Testis (tissue), 3 donors: ENCODE data around the gene ABRACL. TPM values are rescaled to one million over a fixed set of nuclear protein-coding genes. Genes with fewer than 3 reads are reported as not detected.
"Not testable (repeated sequence)": the region's sequence is repeated elsewhere in the genome, so short reads cannot be mapped to it uniquely, and the experiment has no call there.

Source experiments
- DNase-seq: peaks from one replicate; pipeline ENCODE4 v3.0.0-alpha.2; 2019
- H3K27ac ChIP-seq, 2 donors: fragments of 200-600 bp; sonication (generic); one replicate each; pipeline ENCODE4 v1.5.1; 2019
- H3K27me3 ChIP-seq: fragments of 200-600 bp; sonication (generic); one replicate; pipeline ENCODE4 v1.5.1; 2019
- H3K36me3 ChIP-seq: fragments of 200-600 bp; sonication (generic); one replicate; pipeline ENCODE4 v1.5.1; 2017; ENCODE audit warnings: low read depth; ENCODE audit errors: missing control alignments
- H3K4me1 ChIP-seq: fragments of 200-600 bp; sonication (generic); one replicate; pipeline ENCODE4 v1.5.1; 2019
- H3K4me3 ChIP-seq, 2 donors: fragments of 200-600 bp; sonication (generic); one replicate each; pipeline ENCODE4 v1.5.1; 2017 to 2019
- H3K9me3 ChIP-seq: fragments of 200-600 bp; sonication (generic); one replicate; pipeline ENCODE4 v1.5.1; 2017
- POLR2A ChIP-seq: fragments of 450-650 bp; IDR thresholded peaks from one replicate; pipeline ENCODE4 v1.6.1; 2017; ENCODE audit warnings: antibody characterized with exemption, mild to moderate bottlenecking, moderate library complexity
- WGBS, 2 donors: methylation state at CpG; one replicate each; pipeline ENCODE4 v1.1.5; 2018; 5-methylcytosine and 5-hydroxymethylcytosine counted together
- intact Hi-C: fragments of 100-400 bp; cut with DNase I; formaldehyde crosslinking; loops from one replicate; pipeline ENCODE4 v1.15.1; 2023; ENCODE audit warnings: low total_unique reads
- polyA plus RNA-seq: library from polyadenylated mRNA; stranded (reverse); fragments of 350-450 nt; fragmentation: Illumina TruSeq; extraction: RNeasy Lipid Tissue Mini Kit (QIAGEN cat#74804); gene quantifications from one replicate; pipeline ENCODE4 v1.2.3, GENCODE V29; 2014; ENCODE audit warnings: low read depth, low replicate concordance; ENCODE audit not compliant: insufficient read depth
- total RNA-seq, 2 donors: library from RNA; depleted of rRNA; stranded (reverse); fragments of >200 nt; gene quantifications; one replicate each; pipeline ENCODE4 v1.2.3, GENCODE V29; 2016
- TF ChIP-seq, protein P1 (sequence below), 3 experiments: fragments of 450-650 bp in 2 of 3; fragments of 200-600 bp in 1 of 3; sonication (generic) in 1 of 3; IDR thresholded peaks; one replicate each; pipeline ENCODE4 v1.5.1; 2016 to 2019; ENCODE audit warnings: antibody characterized with exemption in 3 of 3, mild to moderate bottlenecking in 2 of 3, moderate library complexity in 1 of 3

The ABRACL gene
- total and polyA plus RNA-seq, 3 donors from 2014 or later, result 43.5 to 60.3 (median 59.5) TPM

DNA sequence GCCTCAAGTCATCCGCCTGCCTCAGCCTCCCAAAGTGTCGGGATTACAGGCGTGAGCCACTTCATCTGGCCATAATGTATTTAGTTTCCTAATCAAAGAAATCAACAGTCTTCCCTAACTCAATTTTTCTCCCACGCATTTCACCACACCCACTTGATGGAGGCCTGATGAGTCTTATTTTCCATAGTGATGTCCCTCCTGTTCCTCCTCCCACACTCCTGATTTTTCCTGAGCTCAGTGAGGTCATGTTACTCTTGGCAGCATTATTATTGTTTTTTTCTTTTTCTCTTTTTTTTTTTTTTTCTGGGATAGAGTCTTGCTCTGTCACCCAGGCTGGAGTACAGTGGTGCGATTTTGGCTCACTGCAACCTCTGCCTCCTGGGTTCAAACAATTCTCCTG is 8.9 kb downstream of the ABRACL start:
- Histone ChIP-seq H3K27ac (no peak overlapping the region), H3K27me3 (no peaks in the 10 kb centered on the region), H3K36me3 (no peaks in the 10 kb centered on the region), H3K4me1 (peaks cover 3% of the 10 kb centered on the region), H3K9me3 (no peaks in the 10 kb centered on the region), H3K4me3 (no peak overlapping the region)
- DNase-seq, result no peak
- TF ChIP-seq, protein P1, sequence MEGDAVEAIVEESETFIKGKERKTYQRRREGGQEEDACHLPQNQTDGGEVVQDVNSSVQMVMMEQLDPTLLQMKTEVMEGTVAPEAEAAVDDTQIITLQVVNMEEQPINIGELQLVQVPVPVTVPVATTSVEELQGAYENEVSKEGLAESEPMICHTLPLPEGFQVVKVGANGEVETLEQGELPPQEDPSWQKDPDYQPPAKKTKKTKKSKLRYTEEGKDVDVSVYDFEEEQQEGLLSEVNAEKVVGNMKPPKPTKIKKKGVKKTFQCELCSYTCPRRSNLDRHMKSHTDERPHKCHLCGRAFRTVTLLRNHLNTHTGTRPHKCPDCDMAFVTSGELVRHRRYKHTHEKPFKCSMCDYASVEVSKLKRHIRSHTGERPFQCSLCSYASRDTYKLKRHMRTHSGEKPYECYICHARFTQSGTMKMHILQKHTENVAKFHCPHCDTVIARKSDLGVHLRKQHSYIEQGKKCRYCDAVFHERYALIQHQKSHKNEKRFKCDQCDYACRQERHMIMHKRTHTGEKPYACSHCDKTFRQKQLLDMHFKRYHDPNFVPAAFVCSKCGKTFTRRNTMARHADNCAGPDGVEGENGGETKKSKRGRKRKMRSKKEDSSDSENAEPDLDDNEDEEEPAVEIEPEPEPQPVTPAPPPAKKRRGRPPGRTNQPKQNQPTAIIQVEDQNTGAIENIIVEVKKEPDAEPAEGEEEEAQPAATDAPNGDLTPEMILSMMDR (IDR thresholded peaks at IDR 0.05), result no peak
- no peak for TF ChIP-seq POLR2A
- intact Hi-C loops, result no loop called here
- WGBS, 2 donors, result 57 to 67% methylated on average over 5 of the region's 5 CpGs

DNA sequence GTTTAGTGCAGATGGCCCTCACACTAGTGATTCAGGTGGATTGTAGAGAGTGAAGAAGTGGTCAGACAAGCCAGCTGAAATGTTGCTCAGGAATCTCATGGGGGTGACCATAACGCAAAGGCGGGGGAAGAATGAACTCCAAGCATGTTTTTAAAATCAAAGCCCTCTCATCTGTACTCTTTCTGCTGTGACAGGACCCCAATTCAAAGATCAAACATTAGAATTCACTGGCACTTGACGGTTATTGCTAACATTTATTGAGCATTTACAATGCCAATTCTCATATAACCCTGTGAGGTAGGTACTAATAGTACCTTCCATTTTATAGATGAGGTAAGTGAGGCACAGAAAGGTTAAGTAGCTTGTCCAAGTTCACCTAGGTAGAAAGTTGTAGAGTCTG is 15.7 kb downstream of the ABRACL start:
- no peaks in the 10 kb centered on the region for H3K27me3 ChIP-seq
- H3K9me3 ChIP-seq, result no peaks in the 10 kb centered on the region
- 94 to 97% methylated on average over 3 of the region's 3 CpGs for WGBS, 2 donors
- intact Hi-C loops, result no loop called here
- DNase-seq, result no peak
- no peaks in the 10 kb centered on the region for H3K36me3 ChIP-seq
- no peak overlapping the region for H3K4me3 ChIP-seq
- H3K27ac ChIP-seq, result no peak overlapping the region
- no peaks in the 10 kb centered on the region for H3K4me1 ChIP-seq
- no peak for TF ChIP-seq POLR2A
- TF ChIP-seq, protein P1 (IDR thresholded peaks at IDR 0.05), result no peak

DNA sequence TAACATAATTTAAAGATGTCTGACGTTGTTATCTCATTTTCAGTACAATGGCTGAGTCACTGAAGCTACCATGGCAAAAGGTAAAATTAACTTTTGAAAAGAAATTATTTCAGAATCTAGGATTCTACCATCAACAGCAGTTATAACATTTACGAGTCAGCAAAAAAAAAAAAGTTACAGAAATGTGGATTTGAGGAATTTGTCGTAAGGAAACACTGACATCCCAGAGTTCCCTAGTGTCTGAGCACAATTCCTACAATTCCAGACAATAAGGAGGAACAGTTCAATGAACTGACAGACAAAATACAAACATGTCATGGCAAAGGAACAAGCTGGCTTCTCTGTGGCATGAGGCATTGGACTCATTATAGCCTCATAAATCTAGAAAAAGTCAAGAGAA is 19.1 kb downstream of the ABRACL start:
- Histone ChIP-seq H3K27ac (no peak overlapping the region), H3K4me1 (no peaks in the 10 kb centered on the region), H3K9me3 (no peaks in the 10 kb centered on the region), H3K36me3 (no peaks in the 10 kb centered on the region), H3K4me3 (no peak overlapping the region), H3K27me3 (no peaks in the 10 kb centered on the region)
- 84 to 86% methylated on average over 3 of the region's 3 CpGs for WGBS, 2 donors
- no peak for DNase-seq
- no peak for TF ChIP-seq POLR2A
- TF ChIP-seq, protein P1 (IDR thresholded peaks at IDR 0.05), result no peak
- intact Hi-C loops, result no loop called here

DNA sequence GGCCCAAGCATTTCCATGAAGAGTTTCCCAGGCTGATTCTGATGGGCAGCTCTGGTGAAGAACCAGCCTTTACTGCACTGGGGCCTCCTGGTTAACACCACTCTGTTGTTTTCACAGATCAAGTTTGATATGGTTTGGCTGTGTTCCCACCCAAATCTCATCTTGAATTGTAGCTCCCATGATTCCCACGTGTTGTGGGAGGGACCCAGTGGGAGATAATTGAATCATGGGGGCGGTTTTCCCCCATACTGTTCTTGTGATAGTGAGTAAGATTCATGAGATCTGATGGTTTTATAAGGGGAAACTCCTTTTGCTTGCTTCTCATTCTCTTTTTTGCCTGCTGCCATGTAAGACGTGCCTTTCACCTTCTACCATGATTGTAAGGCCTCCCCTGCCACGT is 20.4 kb downstream of the ABRACL start:
- H3K27me3 ChIP-seq, H3K4me1 ChIP-seq, intact Hi-C loops, DNase-seq, H3K9me3 ChIP-seq, H3K27ac ChIP-seq, H3K36me3 ChIP-seq, H3K4me3 ChIP-seq: not testable (repeated sequence)
- 63 to 69% methylated on average over 4 of the region's 4 CpGs for WGBS, 2 donors

DNA sequence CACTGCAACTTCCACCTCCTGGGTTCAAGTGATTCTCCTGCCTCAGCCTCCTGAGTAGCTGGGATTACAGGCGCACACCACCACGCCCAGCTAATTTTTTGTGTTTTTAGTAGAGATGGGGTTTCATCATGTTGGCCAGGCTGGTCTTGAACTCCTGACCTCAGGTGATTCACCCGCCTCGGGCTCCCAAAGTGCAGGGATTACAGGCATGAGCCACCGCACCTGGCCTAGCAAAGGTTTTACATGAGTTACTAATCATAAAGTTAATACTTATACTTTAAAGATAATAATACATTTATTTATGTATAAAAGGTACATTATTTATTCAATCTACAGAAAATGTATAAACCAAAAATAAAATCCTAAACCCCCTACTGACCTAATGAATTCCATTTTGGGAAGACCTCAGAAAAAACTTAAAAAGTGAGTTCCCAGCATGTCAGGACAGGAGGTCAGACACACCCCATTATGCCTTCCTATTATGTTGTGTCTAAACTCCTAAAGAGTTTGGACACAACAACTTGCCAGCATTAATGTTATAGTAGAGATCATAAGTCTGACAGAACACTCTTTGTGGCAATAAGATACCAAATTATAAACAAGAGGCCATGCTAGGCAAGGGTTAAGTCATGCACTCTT is 21.7 kb downstream of the ABRACL start:
- DNase-seq, H3K27me3 ChIP-seq, H3K9me3 ChIP-seq, H3K27ac ChIP-seq, H3K36me3 ChIP-seq, H3K4me1 ChIP-seq, intact Hi-C loops, H3K4me3 ChIP-seq: not testable (repeated sequence)
- WGBS, 2 donors, result 90 to 92% methylated on average over 5 of the region's 5 CpGs

DNA sequence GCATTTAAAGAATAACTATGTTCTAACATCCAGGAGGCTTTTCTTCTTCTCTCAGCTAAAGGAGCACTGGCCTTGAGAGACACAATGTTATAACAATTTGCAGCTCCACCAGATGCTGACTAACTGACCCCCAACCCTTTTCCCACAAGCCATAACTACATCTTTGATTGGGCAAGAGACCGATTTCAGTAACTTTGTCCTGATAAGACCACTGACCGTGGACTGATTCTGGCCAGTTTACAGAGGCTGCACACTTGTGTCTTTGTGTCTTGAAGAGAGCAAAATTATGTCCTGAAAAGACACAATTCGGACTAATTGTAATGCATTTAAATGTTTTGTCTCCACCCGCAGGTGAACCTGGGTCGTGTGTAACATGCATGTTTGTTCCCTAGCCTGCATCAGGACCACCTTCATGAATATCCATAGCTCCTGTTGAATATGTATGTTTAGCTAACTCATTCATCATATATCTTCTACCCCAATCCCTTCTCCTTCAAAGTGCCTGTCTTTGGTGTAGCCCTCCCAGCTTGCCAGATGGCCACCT is 22.3 kb downstream of the ABRACL start:
- Histone ChIP-seq H3K9me3 (no peaks in the 10 kb centered on the region), H3K27ac (no peak overlapping the region), H3K27me3 (no peaks in the 10 kb centered on the region), H3K4me3 (no peak overlapping the region), H3K36me3 (no peaks in the 10 kb centered on the region), H3K4me1 (no peaks in the 10 kb centered on the region)
- intact Hi-C loops, result no loop called here
- no peak for DNase-seq
- TF ChIP-seq POLR2A, result no peak
- TF ChIP-seq, protein P1 (IDR thresholded peaks at IDR 0.05), result no peak
- WGBS, 2 donors, result 36 to 59% methylated on average over 5 of the region's 5 CpGs
